Parathyroid adenoma (tissue), 2 donors: ENCODE data around the gene KCTD17.

Experiments
- H2AFZ ChIP-seq: fragments of 300-600 bp; sonication (generic); one replicate; pipeline ENCODE4 v1.7.0; 2017; ENCODE audit warnings: antibody characterized with exemption, mild to moderate bottlenecking
- H3K27ac ChIP-seq: fragments of 300-600 bp; sonication (generic); one replicate; pipeline ENCODE4 v1.7.0; 2017
- H3K27me3 ChIP-seq: fragments of 300-600 bp; sonication (generic); one replicate; pipeline ENCODE4 v1.7.0; 2017; ENCODE audit warnings: low read length; ENCODE audit not compliant: control insufficient read depth, insufficient read depth
- H3K36me3 ChIP-seq: fragments of 300-600 bp; sonication (generic); one replicate; pipeline ENCODE4 v1.7.0; 2017; ENCODE audit warnings: low read length; ENCODE audit not compliant: control insufficient read depth, insufficient read depth
- H3K4me1 ChIP-seq: fragments of 300-600 bp; sonication (generic); one replicate; pipeline ENCODE4 v1.7.0; 2017; ENCODE audit warnings: control low read depth
- H3K4me2 ChIP-seq: fragments of 300-600 bp; sonication (generic); one replicate; pipeline ENCODE4 v1.7.0; 2017; ENCODE audit warnings: low read length
- H3K4me3 ChIP-seq: fragments of 300-600 bp; sonication (generic); one replicate; pipeline ENCODE4 v1.7.0; 2017; ENCODE audit warnings: low read depth, low read length
- H3K79me2 ChIP-seq: fragments of 300-600 bp; sonication (generic); one replicate; pipeline ENCODE4 v1.7.0; 2017; ENCODE audit warnings: control low read depth
- H3K9ac ChIP-seq: fragments of 300-600 bp; sonication (generic); one replicate; pipeline ENCODE4 v1.7.0; 2017; ENCODE audit warnings: mild to moderate bottlenecking
- H3K9me3 ChIP-seq: fragments of 300-600 bp; sonication (generic); one replicate; pipeline ENCODE4 v1.7.0; 2017; ENCODE audit warnings: low read length; ENCODE audit not compliant: control insufficient read depth
- TF ChIP-seq, protein P1 (sequence below): fragments of 300-600 bp; sonication (generic); IDR thresholded peaks from one replicate; pipeline ENCODE4 v1.7.0; 2017; ENCODE audit warnings: antibody characterized with exemption, mild to moderate bottlenecking
- donor health status: primary hyperparathyroidism.

The KCTD17 gene

DNA sequence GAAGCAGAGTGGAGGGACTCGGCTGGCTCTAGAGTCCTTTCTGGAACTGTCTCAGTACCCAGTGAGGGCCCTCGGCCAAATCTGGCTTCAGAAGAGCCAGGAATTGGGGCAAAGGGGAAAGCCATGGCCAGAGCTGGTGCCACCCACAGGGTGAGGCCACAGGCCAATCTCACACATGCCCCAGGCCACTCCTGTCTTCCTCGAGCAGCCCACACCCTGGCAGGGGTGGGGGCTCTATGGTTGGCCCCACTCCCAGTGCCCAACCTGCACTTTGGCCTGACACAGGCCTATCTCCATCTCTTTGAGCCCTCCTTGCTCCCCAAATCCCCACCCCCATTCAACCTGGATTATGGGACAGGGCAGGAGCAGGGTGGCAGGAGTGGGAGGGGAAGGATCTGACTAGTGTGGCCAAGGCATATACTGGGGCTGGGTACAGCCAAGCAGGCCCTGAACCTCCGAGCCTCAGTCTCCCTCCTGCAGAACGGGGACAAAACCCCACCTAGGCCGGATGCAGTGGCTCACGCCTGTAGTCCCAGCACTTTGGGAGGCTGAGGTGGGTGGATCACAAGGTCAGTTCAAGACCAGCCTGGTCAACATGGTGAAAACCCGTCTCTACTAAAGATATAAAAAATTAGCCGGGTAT is 39.2 kb upstream of the KCTD17 start:
- Histone ChIP-seq H3K4me3 (no peak overlapping the region), H3K79me2 (no peaks in the 10 kb centered on the region), H2AFZ (no peak overlapping the region), H3K9me3 (no peaks in the 10 kb centered on the region), H3K4me1 (no peaks in the 10 kb centered on the region), H3K27me3 (no peaks in the 10 kb centered on the region), H3K36me3 (no peaks in the 10 kb centered on the region), H3K27ac (no peak overlapping the region), H3K4me2 (no peak overlapping the region), H3K9ac (no peak overlapping the region)
- TF ChIP-seq, protein P1, sequence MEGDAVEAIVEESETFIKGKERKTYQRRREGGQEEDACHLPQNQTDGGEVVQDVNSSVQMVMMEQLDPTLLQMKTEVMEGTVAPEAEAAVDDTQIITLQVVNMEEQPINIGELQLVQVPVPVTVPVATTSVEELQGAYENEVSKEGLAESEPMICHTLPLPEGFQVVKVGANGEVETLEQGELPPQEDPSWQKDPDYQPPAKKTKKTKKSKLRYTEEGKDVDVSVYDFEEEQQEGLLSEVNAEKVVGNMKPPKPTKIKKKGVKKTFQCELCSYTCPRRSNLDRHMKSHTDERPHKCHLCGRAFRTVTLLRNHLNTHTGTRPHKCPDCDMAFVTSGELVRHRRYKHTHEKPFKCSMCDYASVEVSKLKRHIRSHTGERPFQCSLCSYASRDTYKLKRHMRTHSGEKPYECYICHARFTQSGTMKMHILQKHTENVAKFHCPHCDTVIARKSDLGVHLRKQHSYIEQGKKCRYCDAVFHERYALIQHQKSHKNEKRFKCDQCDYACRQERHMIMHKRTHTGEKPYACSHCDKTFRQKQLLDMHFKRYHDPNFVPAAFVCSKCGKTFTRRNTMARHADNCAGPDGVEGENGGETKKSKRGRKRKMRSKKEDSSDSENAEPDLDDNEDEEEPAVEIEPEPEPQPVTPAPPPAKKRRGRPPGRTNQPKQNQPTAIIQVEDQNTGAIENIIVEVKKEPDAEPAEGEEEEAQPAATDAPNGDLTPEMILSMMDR, result no peak

DNA sequence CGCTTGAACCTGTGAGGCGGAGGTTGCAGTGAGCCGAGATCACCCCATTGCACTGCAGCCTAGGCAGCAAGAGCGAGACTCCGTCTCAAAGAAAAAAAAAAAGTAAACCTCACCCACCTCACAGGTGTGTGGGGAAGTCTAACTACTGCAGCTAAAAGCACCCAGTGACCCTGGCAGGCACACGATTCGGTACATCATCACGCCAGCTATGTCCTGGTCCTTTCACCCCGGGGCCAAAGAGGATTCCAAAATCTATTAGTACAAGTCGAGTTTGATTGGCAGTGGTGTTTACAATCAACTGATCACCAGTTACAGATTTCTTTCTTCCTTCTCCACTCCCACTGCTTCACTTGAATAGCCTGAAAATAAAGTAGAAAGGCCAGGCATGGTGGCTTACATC is 38.6 kb upstream of the KCTD17 start:
- Histone ChIP-seq H3K4me1 (no peaks in the 10 kb centered on the region), H3K4me2 (no peak overlapping the region), H3K27ac (no peak overlapping the region), H2AFZ (no peak overlapping the region), H3K9me3 (no peaks in the 10 kb centered on the region), H3K36me3 (no peaks in the 10 kb centered on the region), H3K4me3 (no peak overlapping the region), H3K27me3 (no peaks in the 10 kb centered on the region), H3K79me2 (no peaks in the 10 kb centered on the region), H3K9ac (no peak overlapping the region)
- TF ChIP-seq, protein P1, result no peak

DNA sequence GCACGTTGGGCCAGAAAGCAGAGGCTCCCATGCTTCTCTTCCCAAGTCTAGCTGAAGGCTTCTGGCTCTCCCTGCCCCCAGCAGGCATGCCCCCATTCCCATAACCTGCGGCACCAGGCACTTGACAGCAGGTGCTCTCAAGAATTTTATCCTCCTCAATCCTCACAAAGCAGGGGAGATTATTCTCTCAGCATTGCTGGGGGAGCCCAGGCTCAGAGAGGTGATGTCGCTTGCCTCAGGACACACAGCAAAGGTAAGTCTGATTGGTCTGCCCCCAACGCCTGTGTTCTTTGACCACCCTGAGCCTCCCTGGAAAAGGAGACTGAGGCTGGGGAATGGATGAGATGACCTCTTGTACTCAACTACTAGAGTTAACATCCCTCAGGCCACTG is 37.1 kb upstream of the KCTD17 start:
- no peaks in the 10 kb centered on the region for H3K27me3 ChIP-seq
- no peak overlapping the region for H3K27ac ChIP-seq
- TF ChIP-seq, protein P1, result no peak
- H3K36me3 ChIP-seq, result no peaks in the 10 kb centered on the region
- no peaks in the 10 kb centered on the region for H3K9me3 ChIP-seq
- H2AFZ ChIP-seq, result no peak overlapping the region
- no peaks in the 10 kb centered on the region for H3K79me2 ChIP-seq
- H3K9ac ChIP-seq, result no peak overlapping the region
- no peaks in the 10 kb centered on the region for H3K4me1 ChIP-seq
- no peak overlapping the region for H3K4me3 ChIP-seq
- no peak overlapping the region for H3K4me2 ChIP-seq

DNA sequence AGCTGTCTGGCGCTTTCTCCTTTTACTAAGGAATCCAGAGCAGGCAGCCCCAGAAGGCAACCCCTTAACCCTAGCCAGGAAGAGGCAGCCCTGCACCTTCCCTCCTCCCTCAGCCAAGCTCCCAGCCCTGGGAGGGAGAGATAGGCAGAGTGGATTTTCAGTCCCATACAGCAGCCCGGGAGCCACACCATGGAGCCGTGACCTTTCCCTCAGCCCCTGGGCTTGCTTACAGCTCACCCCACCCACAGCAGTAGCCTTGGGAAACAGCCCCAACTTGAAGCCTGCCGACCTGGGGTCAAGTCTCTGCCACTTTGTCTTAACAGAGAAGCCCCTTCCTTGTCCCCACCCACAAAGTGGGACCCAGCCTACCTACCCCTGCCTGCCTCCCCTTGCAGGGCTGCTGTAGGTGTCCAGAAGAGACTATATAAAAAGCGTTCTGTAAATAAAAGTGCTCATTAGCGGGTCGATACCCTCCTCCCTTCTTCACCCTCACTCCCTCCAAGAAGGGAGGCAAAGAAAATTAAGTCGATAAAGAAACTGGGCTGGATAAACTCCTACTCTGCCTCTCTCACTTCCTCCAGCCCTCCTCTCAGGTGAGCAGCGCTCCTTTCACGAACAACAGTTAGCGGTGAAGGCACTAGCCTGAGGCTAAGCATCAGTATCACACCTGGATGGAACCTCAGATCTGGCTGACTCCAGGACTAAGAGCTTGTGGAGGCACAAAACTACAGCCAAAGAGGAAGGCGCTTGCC is 36.5 kb upstream of the KCTD17 start:
- Histone ChIP-seq H3K4me3 (no peak overlapping the region), H3K9me3 (no peaks in the 10 kb centered on the region), H3K27me3 (no peaks in the 10 kb centered on the region), H3K9ac (no peak overlapping the region), H3K36me3 (no peaks in the 10 kb centered on the region), H3K27ac (no peak overlapping the region), H2AFZ (no peak overlapping the region), H3K4me2 (no peak overlapping the region), H3K4me1 (no peaks in the 10 kb centered on the region), H3K79me2 (no peaks in the 10 kb centered on the region)
- TF ChIP-seq, protein P1, result no peak

DNA sequence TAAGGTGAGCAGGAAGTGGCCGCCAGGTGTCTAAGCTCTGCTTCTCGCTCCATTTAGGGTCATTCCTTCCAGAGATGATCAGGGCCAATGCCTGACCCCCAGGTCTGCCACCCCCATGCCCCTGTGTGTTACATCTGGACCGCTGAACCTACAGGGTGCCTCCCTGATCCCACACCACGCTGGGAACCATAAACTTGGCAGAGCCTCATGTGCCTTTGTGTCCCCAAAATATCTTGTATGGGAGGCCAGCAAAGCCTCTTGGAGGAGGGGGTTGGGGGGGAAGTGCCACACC is 36.0 kb upstream of the KCTD17 start:
- Histone ChIP-seq H3K4me1 (no peaks in the 10 kb centered on the region), H3K9ac (no peak overlapping the region), H3K36me3 (no peaks in the 10 kb centered on the region), H3K79me2 (no peaks in the 10 kb centered on the region), H3K9me3 (no peaks in the 10 kb centered on the region), H3K27ac (no peak overlapping the region), H3K27me3 (no peaks in the 10 kb centered on the region), H3K4me2 (no peak overlapping the region), H2AFZ (no peak overlapping the region), H3K4me3 (no peak overlapping the region)
- TF ChIP-seq, protein P1, result no peak
